Measurements from ENCODE around the gene FOSL2.

Gene FOSL2

GRCh38 chr2:28422908-28423741, 30.5 kb downstream of the FOSL2 start:
- H3K4me1 ChIP-seq (ENCODE audit: control insufficient read depth, insufficient read depth, low read length): no peaks in the 10 kb centered on the region
- H3K27ac ChIP-seq (ENCODE audit: insufficient read depth, low read depth, low read length, poor library complexity, severe bottlenecking): no peak overlapping the region
- H3K4me3 ChIP-seq (ENCODE audit: insufficient read depth, low read depth, low read length): no peak overlapping the region
- H3K9me3 ChIP-seq (ENCODE audit: control insufficient read depth, low read length): no peaks in the 10 kb centered on the region
- H3K36me3 ChIP-seq (ENCODE audit: control insufficient read depth, insufficient read depth, low read length): no peaks in the 10 kb centered on the region
- no peaks in the 10 kb centered on the region for H3K27me3 ChIP-seq (ENCODE audit: control insufficient read depth, insufficient read depth, low read length, poor library complexity, severe bottlenecking)
- WGBS, 2 experiments: 87 to 88% methylated on average over 17 of the region's 17 CpGs

- no peaks in the 10 kb centered on the region for H3K9me3 ChIP-seq (ENCODE audit: control insufficient read depth, low read length)
- no peaks in the 10 kb centered on the region for H3K36me3 ChIP-seq (ENCODE audit: control insufficient read depth, insufficient read depth, low read length)
- H3K4me1 ChIP-seq (ENCODE audit: control insufficient read depth, insufficient read depth, low read length): no peaks in the 10 kb centered on the region
- WGBS, 2 experiments: 85 to 90% methylated on average over 7 of the region's 7 CpGs
- no peaks in the 10 kb centered on the region for H3K27me3 ChIP-seq (ENCODE audit: control insufficient read depth, insufficient read depth, low read length, poor library complexity, severe bottlenecking)
- H3K27ac ChIP-seq (ENCODE audit: insufficient read depth, low read depth, low read length, poor library complexity, severe bottlenecking): no peak overlapping the region
- no peak overlapping the region for H3K4me3 ChIP-seq (ENCODE audit: insufficient read depth, low read depth, low read length)
These were observed 31.4 kb downstream of the FOSL2 start for GRCh38 chr2:28423856-28424605.

GRCh38 chr2:28424799-28425463, 32.3 kb downstream of the FOSL2 start:
- H3K9me3 ChIP-seq (ENCODE audit: control insufficient read depth, low read length): no peaks in the 10 kb centered on the region
- no peak overlapping the region for H3K27ac ChIP-seq (ENCODE audit: insufficient read depth, low read depth, low read length, poor library complexity, severe bottlenecking)
- no peaks in the 10 kb centered on the region for H3K4me1 ChIP-seq (ENCODE audit: control insufficient read depth, insufficient read depth, low read length)
- H3K27me3 ChIP-seq (ENCODE audit: control insufficient read depth, insufficient read depth, low read length, poor library complexity, severe bottlenecking): no peaks in the 10 kb centered on the region
- no peak overlapping the region for H3K4me3 ChIP-seq (ENCODE audit: insufficient read depth, low read depth, low read length)
- WGBS, 2 experiments: 90% methylated on average over 2 of the region's 2 CpGs
- H3K36me3 ChIP-seq (ENCODE audit: control insufficient read depth, insufficient read depth, low read length): no peaks in the 10 kb centered on the region

- Histone ChIP-seq H3K4me1 (ENCODE audit: control insufficient read depth, insufficient read depth, low read length) (no peaks in the 10 kb centered on the region), H3K27me3 (ENCODE audit: control insufficient read depth, insufficient read depth, low read length, poor library complexity, severe bottlenecking) (no peaks in the 10 kb centered on the region), H3K36me3 (ENCODE audit: control insufficient read depth, insufficient read depth, low read length) (no peaks in the 10 kb centered on the region), H3K4me3 (ENCODE audit: insufficient read depth, low read depth, low read length) (no peak overlapping the region), H3K27ac (ENCODE audit: insufficient read depth, low read depth, low read length, poor library complexity, severe bottlenecking) (no peak overlapping the region), H3K9me3 (ENCODE audit: control insufficient read depth, low read length) (no peaks in the 10 kb centered on the region)
- 91 to 93% methylated on average over 5 of the region's 5 CpGs for WGBS, 2 experiments
These were observed 32.8 kb downstream of the FOSL2 start for GRCh38 chr2:28425464-28425835.

GRCh38 chr2:28427741-28428415, 35.2 kb downstream of the FOSL2 start:
- Histone ChIP-seq H3K27ac (ENCODE audit: insufficient read depth, low read depth, low read length, poor library complexity, severe bottlenecking) (no peak overlapping the region), H3K27me3 (ENCODE audit: control insufficient read depth, insufficient read depth, low read length, poor library complexity, severe bottlenecking) (no peaks in the 10 kb centered on the region), H3K9me3 (ENCODE audit: control insufficient read depth, low read length) (no peaks in the 10 kb centered on the region), H3K36me3 (ENCODE audit: control insufficient read depth, insufficient read depth, low read length) (no peaks in the 10 kb centered on the region), H3K4me1 (ENCODE audit: control insufficient read depth, insufficient read depth, low read length) (no peaks in the 10 kb centered on the region), H3K4me3 (ENCODE audit: insufficient read depth, low read depth, low read length) (no peak overlapping the region)
- 94 to 95% methylated on average over 10 of the region's 10 CpGs for WGBS, 2 experiments

GRCh38 chr2:28428486-28428885, 35.8 kb downstream of the FOSL2 start:
- no peak overlapping the region for H3K4me3 ChIP-seq (ENCODE audit: insufficient read depth, low read depth, low read length)
- H3K36me3 ChIP-seq (ENCODE audit: control insufficient read depth, insufficient read depth, low read length): no peaks in the 10 kb centered on the region
- H3K27ac ChIP-seq (ENCODE audit: insufficient read depth, low read depth, low read length, poor library complexity, severe bottlenecking): no peak overlapping the region
- no peaks in the 10 kb centered on the region for H3K4me1 ChIP-seq (ENCODE audit: control insufficient read depth, insufficient read depth, low read length)
- H3K9me3 ChIP-seq (ENCODE audit: control insufficient read depth, low read length): no peaks in the 10 kb centered on the region
- no peaks in the 10 kb centered on the region for H3K27me3 ChIP-seq (ENCODE audit: control insufficient read depth, insufficient read depth, low read length, poor library complexity, severe bottlenecking)
- 77 to 98% methylated on average over 2 to 3 of the region's 3 CpGs for WGBS, 2 experiments

- Histone ChIP-seq H3K27me3 (ENCODE audit: control insufficient read depth, insufficient read depth, low read length, poor library complexity, severe bottlenecking) (no peaks in the 10 kb centered on the region), H3K4me1 (ENCODE audit: control insufficient read depth, insufficient read depth, low read length) (no peaks in the 10 kb centered on the region), H3K36me3 (ENCODE audit: control insufficient read depth, insufficient read depth, low read length) (no peaks in the 10 kb centered on the region), H3K27ac (ENCODE audit: insufficient read depth, low read depth, low read length, poor library complexity, severe bottlenecking) (no peak overlapping the region), H3K4me3 (ENCODE audit: insufficient read depth, low read depth, low read length) (no peak overlapping the region), H3K9me3 (ENCODE audit: control insufficient read depth, low read length) (no peaks in the 10 kb centered on the region)
- WGBS, 2 experiments: 94 to 95% methylated on average over 2 to 3 of the region's 3 CpGs
These were observed 37.1 kb downstream of the FOSL2 start for GRCh38 chr2:28429636-28430376.

- H3K4me3 ChIP-seq (ENCODE audit: insufficient read depth, low read depth, low read length): no peak overlapping the region
- H3K4me1 ChIP-seq (ENCODE audit: control insufficient read depth, insufficient read depth, low read length): no peaks in the 10 kb centered on the region
- 90 to 93% methylated on average over 5 of the region's 5 CpGs for WGBS, 2 experiments
- H3K9me3 ChIP-seq (ENCODE audit: control insufficient read depth, low read length): no peaks in the 10 kb centered on the region
- no peak overlapping the region for H3K27ac ChIP-seq (ENCODE audit: insufficient read depth, low read depth, low read length, poor library complexity, severe bottlenecking)
- H3K36me3 ChIP-seq (ENCODE audit: control insufficient read depth, insufficient read depth, low read length): no peaks in the 10 kb centered on the region
- no peaks in the 10 kb centered on the region for H3K27me3 ChIP-seq (ENCODE audit: control insufficient read depth, insufficient read depth, low read length, poor library complexity, severe bottlenecking)
These were observed 37.7 kb downstream of the FOSL2 start for GRCh38 chr2:28430377-28430765.

- Histone ChIP-seq H3K4me1 (ENCODE audit: control insufficient read depth, insufficient read depth, low read length) (no peaks in the 10 kb centered on the region), H3K27me3 (ENCODE audit: control insufficient read depth, insufficient read depth, low read length, poor library complexity, severe bottlenecking) (no peaks in the 10 kb centered on the region), H3K27ac (ENCODE audit: insufficient read depth, low read depth, low read length, poor library complexity, severe bottlenecking) (no peak overlapping the region), H3K4me3 (ENCODE audit: insufficient read depth, low read depth, low read length) (no peak overlapping the region), H3K36me3 (ENCODE audit: control insufficient read depth, insufficient read depth, low read length) (no peaks in the 10 kb centered on the region), H3K9me3 (ENCODE audit: control insufficient read depth, low read length) (no peaks in the 10 kb centered on the region)
- WGBS, 2 experiments: 81 to 82% methylated on average over 6 of the region's 6 CpGs
These were observed 38.2 kb downstream of the FOSL2 start for GRCh38 chr2:28430788-28431418.

Measured in ectodermal cell (in vitro differentiated cells).